ENCODE measurements around the gene ADRA2A.

DNA sequence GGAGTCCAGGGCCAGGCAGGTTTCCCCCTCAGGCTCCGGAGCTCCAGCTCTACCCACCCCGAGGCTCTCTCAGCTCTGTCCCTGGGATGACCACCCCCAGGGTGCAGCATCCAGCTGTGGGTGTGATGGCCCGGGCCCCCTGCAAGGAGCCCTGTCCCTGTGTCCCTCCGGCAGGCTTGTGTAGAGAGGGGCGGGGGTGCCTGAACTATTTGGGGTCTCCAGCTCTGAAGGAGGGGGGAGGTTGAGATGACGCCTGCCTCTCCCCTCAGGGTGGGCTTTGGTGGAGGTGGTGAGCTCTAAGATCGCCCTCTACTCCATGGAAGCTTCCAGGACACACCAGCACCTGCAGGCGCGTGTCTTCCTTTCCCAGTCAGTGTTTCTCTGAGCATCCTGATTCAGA is 39.4 kb downstream of the ADRA2A start:
- TF ChIP-seq CTCF (IDR thresholded peaks at IDR 0.05; ENCODE audit: poor library complexity) (no peak), EZH2phosphoT487 (IDR thresholded peaks at IDR 0.05; ENCODE audit: low read depth, severe bottlenecking, unreplicated experiment) (no peak)
